ENCODE data around the gene HOXC6.

DNA sequence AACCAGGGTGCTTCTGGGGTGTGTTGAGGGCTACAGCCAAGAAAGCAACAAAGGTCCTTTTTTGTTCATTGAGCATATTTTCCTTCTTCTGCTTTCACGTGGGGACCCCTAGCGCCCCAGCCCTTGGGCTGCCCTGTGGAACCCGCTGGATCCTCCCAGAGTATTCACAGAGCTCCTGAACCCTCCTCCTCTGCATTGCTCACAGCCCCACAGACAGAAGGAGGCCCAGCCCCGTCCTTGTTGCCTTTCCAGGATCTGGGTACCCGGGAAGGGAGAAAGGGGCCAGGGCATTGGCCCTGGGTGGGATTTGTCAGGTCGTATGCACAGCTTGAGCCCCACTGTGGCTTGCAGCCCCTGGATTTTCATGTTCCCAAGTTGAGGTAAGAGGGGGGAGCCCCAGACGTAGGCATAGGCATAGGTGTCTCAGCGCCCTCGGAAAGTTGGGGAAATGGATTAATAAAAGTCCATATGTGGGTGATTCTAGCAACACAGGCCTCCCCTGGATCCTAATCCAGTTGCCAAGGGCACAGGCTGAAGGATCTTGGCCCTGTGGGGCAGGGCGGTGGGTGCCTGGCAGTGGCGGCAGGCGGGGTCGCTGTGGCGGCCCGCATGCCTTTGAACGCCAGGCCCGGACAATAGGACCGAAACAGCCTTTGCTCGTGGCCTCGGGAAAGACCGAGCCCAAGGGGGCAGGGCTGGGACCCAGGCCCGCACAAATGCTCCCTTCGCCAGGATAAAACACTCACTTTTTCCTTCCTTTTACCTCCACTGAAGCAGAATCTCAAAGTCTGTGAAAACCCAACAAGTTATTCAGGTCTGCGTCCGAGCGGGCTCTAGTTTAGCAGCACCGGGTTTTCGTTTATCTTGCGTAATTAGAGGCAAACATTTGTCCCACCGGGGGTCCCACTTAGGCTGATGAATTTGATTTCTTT is 46.3 kb upstream of the HOXC6 start:
- TF ChIP-seq, protein P1, sequence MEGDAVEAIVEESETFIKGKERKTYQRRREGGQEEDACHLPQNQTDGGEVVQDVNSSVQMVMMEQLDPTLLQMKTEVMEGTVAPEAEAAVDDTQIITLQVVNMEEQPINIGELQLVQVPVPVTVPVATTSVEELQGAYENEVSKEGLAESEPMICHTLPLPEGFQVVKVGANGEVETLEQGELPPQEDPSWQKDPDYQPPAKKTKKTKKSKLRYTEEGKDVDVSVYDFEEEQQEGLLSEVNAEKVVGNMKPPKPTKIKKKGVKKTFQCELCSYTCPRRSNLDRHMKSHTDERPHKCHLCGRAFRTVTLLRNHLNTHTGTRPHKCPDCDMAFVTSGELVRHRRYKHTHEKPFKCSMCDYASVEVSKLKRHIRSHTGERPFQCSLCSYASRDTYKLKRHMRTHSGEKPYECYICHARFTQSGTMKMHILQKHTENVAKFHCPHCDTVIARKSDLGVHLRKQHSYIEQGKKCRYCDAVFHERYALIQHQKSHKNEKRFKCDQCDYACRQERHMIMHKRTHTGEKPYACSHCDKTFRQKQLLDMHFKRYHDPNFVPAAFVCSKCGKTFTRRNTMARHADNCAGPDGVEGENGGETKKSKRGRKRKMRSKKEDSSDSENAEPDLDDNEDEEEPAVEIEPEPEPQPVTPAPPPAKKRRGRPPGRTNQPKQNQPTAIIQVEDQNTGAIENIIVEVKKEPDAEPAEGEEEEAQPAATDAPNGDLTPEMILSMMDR (IDR thresholded peaks at IDR 0.05) = no peak
- TF ChIP-seq POLR2A (IDR thresholded peaks at IDR 0.05) (no peak), EP300 (IDR thresholded peaks at IDR 0.05) (no peak)
